Epithelial cell of umbilical artery (primary cell): Measurements from ENCODE around the gene NOA1. TPM values are rescaled to one million over a fixed set of nuclear protein-coding genes. Genes with fewer than 3 reads are reported as not detected.

Experiments used
- total RNA-seq: library from RNA; depleted of rRNA; stranded (reverse); fragments of >200 nt; gene quantifications from 2 replicates; pipeline ENCODE4 v1.2.3, GENCODE V29; 2014

The NOA1 gene
- 16.0 and 20.1 TPM in 2 replicates for total RNA-seq

GRCh38 chr4:56977321-56978012 is at the start of gene NOA1:
TSS of gene NOA1 (minus strand) at chr4:56977606. CDS start at chr4:56977585, 21 bp downstream.

GRCh38 chr4:56978750-56979303 is 1.4 kb upstream of the NOA1 start, which contains the start of gene POLR2B:
TSS of gene POLR2B (plus strand) at chr4:56978896. CDS start at chr4:56978986, 90 bp downstream.

Other genes starting within 250 kb of the NOA1 start
- not detected in 2 replicates for gene SPINK2, start 155.9 kb downstream of the NOA1 start, total RNA-seq
- gene REST, start 69.7 kb downstream of the NOA1 start, total RNA-seq = 38.6 and 39.6 TPM in 2 replicates
- gene POLR2B, start 1.3 kb upstream of the NOA1 start, total RNA-seq = 172 and 186 TPM in 2 replicates
- gene IGFBP7, start 132.8 kb upstream of the NOA1 start, total RNA-seq = 377 and 420 TPM in 2 replicates